Endothelial cell of umbilical vein (primary cell): Measurements from ENCODE around the gene CEP85L.

Experiments used
- CTCF ChIP-seq, 2 donors: IDR thresholded peaks; 1 replicate in 1 of 2; 2 replicates in 1 of 2; pipeline ENCODE4 v1.5.1; 2011; ENCODE audit warnings: low read length in 2 of 2, mild to moderate bottlenecking in 2 of 2, moderate library complexity in 2 of 2, control low read depth in 1 of 2, inconsistent platforms in 1 of 2, low read depth in 1 of 2; ENCODE audit not compliant: insufficient read depth in 1 of 2; ENCODE audit errors: extremely low read depth in 1 of 2
- EZH2 ChIP-seq: IDR thresholded peaks from 2 replicates; pipeline ENCODE4 v1.6.1; 2012; ENCODE audit warnings: borderline replicate concordance, low read depth, mild to moderate bottlenecking, moderate library complexity, low read length, inconsistent platforms; ENCODE audit not compliant: severe bottlenecking
- FOS ChIP-seq: IDR thresholded peaks from 2 replicates; pipeline ENCODE4 v1.6.1; 2011; ENCODE audit warnings: mild to moderate bottlenecking, low read length, moderate library complexity, borderline replicate concordance; ENCODE audit not compliant: insufficient read depth
- GATA2 ChIP-seq: IDR thresholded peaks from 2 replicates; pipeline ENCODE4 v1.7.0; 2011; ENCODE audit warnings: low read depth, mild to moderate bottlenecking, moderate library complexity, mixed read lengths, low read length; ENCODE audit not compliant: insufficient read length, insufficient read depth
- MYC ChIP-seq: IDR thresholded peaks from one replicate; pipeline ENCODE4 v1.6.1; 2011; ENCODE audit warnings: mild to moderate bottlenecking, low read depth, low read length
- POLR2A ChIP-seq: IDR thresholded peaks from 2 replicates; pipeline ENCODE4 v1.6.1; 2012; ENCODE audit warnings: low read depth, mild to moderate bottlenecking, control low read depth, low read length
- POLR2AphosphoS5 ChIP-seq: IDR thresholded peaks from 2 replicates; pipeline ENCODE4 v1.6.1; 2012; ENCODE audit warnings: low read depth, mild to moderate bottlenecking, control low read depth, low read length, moderate library complexity; ENCODE audit not compliant: insufficient read depth

DNA sequence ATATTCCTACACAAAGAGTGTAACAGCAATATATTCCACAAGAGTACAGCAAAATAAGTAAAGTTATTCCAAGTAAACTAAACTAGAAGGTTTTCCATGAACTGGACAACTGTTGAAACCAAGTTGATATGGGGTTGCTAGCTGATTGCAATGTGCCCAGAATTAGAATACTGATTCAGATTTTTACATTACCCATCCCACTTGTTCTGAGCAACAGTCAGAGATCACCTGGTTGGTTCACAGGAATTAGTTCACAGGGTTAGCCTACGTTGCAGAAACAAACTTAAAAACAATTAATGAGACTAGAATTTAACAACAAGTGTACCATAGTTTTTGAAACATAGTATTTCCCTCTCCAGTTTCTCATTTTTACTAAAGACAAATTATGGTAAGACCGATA, 49.1 kb downstream of the CEP85L start:
- TF ChIP-seq CTCF (IDR thresholded peaks at IDR 0.05; ENCODE audit: extremely low read depth in 1 of 2, insufficient read depth in 1 of 2, low read depth in 1 of 2, low read length in 2 of 2) (no peak), MYC (no peak), EZH2 (no peak), POLR2A (no peak), GATA2 (no peak), POLR2AphosphoS5 (no peak), FOS (no peak)
